Esophagus squamous epithelium (tissue), 4 donors: Measurements from ENCODE around the gene NELL1.

ENCODE experiments used
- POLR2A ChIP-seq, 4 donors: fragments of 450-650 bp; IDR thresholded peaks; one replicate each; pipeline ENCODE4 v1.6.1; 2017; ENCODE audit warnings: antibody characterized with exemption in 4 of 4, mild to moderate bottlenecking in 4 of 4, moderate library complexity in 3 of 4
- TF ChIP-seq, protein P1 (sequence below), 6 experiments: fragments of 450-650 bp in 4 of 6; fragments of 200-600 bp in 2 of 6; sonication (generic) in 2 of 6; IDR thresholded peaks; one replicate each; pipeline ENCODE4 v1.5.1; 2016 to 2019; ENCODE audit warnings: antibody characterized with exemption in 6 of 6, mild to moderate bottlenecking in 4 of 6, moderate library complexity in 4 of 6

DNA sequence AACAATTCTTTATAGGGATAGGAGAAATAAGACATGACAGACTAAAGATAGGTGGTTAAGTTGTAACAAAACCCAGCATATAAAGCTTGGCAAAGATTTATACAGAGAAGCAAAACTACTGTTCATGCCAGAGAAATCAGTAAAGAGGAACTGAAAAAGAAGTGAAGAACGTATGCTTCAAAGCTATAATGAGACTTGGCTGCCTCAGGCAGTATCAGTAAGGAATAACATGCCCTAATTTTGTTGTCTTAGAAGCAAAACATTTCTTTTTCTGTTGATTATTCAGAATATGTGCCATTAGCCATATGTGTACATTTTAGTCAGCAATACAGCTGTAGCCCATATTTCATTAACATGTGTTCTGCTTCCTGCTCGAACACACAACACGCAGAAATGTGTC is 403.2 kb downstream of the NELL1 start:
- TF ChIP-seq, protein P1, sequence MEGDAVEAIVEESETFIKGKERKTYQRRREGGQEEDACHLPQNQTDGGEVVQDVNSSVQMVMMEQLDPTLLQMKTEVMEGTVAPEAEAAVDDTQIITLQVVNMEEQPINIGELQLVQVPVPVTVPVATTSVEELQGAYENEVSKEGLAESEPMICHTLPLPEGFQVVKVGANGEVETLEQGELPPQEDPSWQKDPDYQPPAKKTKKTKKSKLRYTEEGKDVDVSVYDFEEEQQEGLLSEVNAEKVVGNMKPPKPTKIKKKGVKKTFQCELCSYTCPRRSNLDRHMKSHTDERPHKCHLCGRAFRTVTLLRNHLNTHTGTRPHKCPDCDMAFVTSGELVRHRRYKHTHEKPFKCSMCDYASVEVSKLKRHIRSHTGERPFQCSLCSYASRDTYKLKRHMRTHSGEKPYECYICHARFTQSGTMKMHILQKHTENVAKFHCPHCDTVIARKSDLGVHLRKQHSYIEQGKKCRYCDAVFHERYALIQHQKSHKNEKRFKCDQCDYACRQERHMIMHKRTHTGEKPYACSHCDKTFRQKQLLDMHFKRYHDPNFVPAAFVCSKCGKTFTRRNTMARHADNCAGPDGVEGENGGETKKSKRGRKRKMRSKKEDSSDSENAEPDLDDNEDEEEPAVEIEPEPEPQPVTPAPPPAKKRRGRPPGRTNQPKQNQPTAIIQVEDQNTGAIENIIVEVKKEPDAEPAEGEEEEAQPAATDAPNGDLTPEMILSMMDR (IDR thresholded peaks at IDR 0.05), result no peak
- no peak for TF ChIP-seq POLR2A (IDR thresholded peaks at IDR 0.05)
